Activated gamma-delta T cell (primary cell): ENCODE measurements around the gene STK32C.

Experiments
- DNase-seq: peaks from one replicate; lab custom pipeline; 2025; lab: John Stamatoyannopoulos, UW

STK32C gene

GRCh38 chr10:132199268-132199853 is 108.4 kb downstream of the STK32C start:
- no peak for DNase-seq

- no peak for DNase-seq
Measured at GRCh38 chr10:132198381-132199181, 109.2 kb downstream of the STK32C start.

GRCh38 chr10:132198068-132198370 is 109.7 kb downstream of the STK32C start:
- no peak for DNase-seq

- DNase-seq, result no peak
Measured at GRCh38 chr10:132197271-132198067, 110.3 kb downstream of the STK32C start.

- DNase-seq, result no peak
Measured at GRCh38 chr10:132196178-132197113, 111.3 kb downstream of the STK32C start.

- no peak for DNase-seq
Measured at GRCh38 chr10:132195366-132196075, 112.2 kb downstream of the STK32C start.

- DNase-seq, result no peak
Measured at GRCh38 chr10:132194726-132195125, 113.0 kb downstream of the STK32C start.

GRCh38 chr10:132193907-132194552 is 113.7 kb downstream of the STK32C start:
- DNase-seq, result no peak

GRCh38 chr10:132192991-132193665 is 114.6 kb downstream of the STK32C start:
- DNase-seq, result no peak

GRCh38 chr10:132192076-132192975 is 115.4 kb downstream of the STK32C start:
- DNase-seq, result no peak

GRCh38 chr10:132189810-132190422 is 117.8 kb downstream of the STK32C start:
- no peak for DNase-seq

- DNase-seq, result no peak
Measured at GRCh38 chr10:132189016-132189415, 118.7 kb downstream of the STK32C start.

GRCh38 chr10:132188331-132188730 is 119.4 kb downstream of the STK32C start:
- no peak for DNase-seq

- no peak for DNase-seq
Measured at GRCh38 chr10:132187430-132188138, 120.2 kb downstream of the STK32C start.

GRCh38 chr10:132186488-132187429 is 121.0 kb downstream of the STK32C start, which contains the start of gene DPYSL4:
Gene DPYSL4, plus strand, starts transcription at chr10:132186948. Its CDS starts 116 bp downstream, at chr10:132187064.
- DNase-seq, result no peak
